Measurements from ENCODE around the gene SULT4A1.

DNA sequence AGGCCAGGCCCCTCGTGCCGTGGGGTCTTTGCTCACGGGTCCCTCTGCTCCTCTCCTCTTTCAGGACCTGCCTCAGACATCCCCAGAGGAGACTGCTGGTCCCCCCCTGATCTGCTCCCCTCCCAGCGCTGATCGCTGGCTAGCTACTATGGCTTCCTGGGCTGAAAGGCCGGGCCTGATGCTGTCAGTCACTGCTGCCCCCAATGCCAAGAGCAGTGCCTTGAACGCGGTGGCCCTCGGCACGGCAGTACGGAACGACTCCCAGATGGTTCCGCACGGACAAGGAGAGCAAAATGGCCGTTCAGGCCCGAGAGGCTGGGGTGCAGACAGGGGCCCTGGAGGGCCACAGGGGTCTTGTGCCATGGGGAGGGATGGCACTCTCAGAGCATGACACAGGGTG is 21.5 kb downstream of the SULT4A1 start:
- TF ChIP-seq, protein P1, sequence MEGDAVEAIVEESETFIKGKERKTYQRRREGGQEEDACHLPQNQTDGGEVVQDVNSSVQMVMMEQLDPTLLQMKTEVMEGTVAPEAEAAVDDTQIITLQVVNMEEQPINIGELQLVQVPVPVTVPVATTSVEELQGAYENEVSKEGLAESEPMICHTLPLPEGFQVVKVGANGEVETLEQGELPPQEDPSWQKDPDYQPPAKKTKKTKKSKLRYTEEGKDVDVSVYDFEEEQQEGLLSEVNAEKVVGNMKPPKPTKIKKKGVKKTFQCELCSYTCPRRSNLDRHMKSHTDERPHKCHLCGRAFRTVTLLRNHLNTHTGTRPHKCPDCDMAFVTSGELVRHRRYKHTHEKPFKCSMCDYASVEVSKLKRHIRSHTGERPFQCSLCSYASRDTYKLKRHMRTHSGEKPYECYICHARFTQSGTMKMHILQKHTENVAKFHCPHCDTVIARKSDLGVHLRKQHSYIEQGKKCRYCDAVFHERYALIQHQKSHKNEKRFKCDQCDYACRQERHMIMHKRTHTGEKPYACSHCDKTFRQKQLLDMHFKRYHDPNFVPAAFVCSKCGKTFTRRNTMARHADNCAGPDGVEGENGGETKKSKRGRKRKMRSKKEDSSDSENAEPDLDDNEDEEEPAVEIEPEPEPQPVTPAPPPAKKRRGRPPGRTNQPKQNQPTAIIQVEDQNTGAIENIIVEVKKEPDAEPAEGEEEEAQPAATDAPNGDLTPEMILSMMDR (IDR thresholded peaks at IDR 0.05) = no peak
- TF ChIP-seq POLR2A (IDR thresholded peaks at IDR 0.05) = no peak
